Renal pelvis (tissue), 12 donors: ENCODE results near the gene MGAT4A. TPM values are rescaled to one million over a fixed set of nuclear protein-coding genes. Genes with fewer than 3 reads are reported as not detected.

ENCODE experiments used
- DNase-seq: peaks from one replicate; pipeline ENCODE4 v3.0.0-alpha.2; 2013
- long read RNA-seq, 16 experiments: transcript quantifications; one replicate each; lab custom pipeline, GENCODE V29; 2026
- polyA plus RNA-seq, 3 donors: library from polyadenylated mRNA; unstranded; fragments of 120-200 nt; gene quantifications; one replicate each; pipeline ENCODE4 v1.2.1, GENCODE V29; 2013; ENCODE audit not compliant: insufficient read length in 3 of 3

MGAT4A gene
- polyA plus RNA-seq = 10 to 100 TPM; 24.8 to 32.0 (median 28.8) TPM
- long read RNA-seq, donor 1, full-length matches to known transcripts = 2 of 2 reads
- long read RNA-seq, donor 1, partial matches to known transcripts = 0 of 2 reads
- long read RNA-seq, donor 1, other reads (novel, unspliced or antisense) = 0 of 2 reads
- long read RNA-seq, donor 2, full-length matches to known transcripts = 3 of 13 reads
- long read RNA-seq, donor 2, partial matches to known transcripts = 10 of 13 reads
- long read RNA-seq, donor 2, other reads (novel, unspliced or antisense) = 0 of 13 reads
- long read RNA-seq, donor 3, full-length matches to known transcripts = 1 of 1 reads
- long read RNA-seq, donor 3, partial matches to known transcripts = 0 of 1 reads
- long read RNA-seq, donor 3, other reads (novel, unspliced or antisense) = 0 of 1 reads
- long read RNA-seq, donor 4, full-length matches to known transcripts = 2 of 2 reads
- long read RNA-seq, donor 4, partial matches to known transcripts = 0 of 2 reads
- long read RNA-seq, donor 4, other reads (novel, unspliced or antisense) = 0 of 2 reads
- long read RNA-seq, donor 5, full-length matches to known transcripts = 3 of 3 reads
- long read RNA-seq, donor 5, partial matches to known transcripts = 0 of 3 reads
- long read RNA-seq, donor 5, other reads (novel, unspliced or antisense) = 0 of 3 reads
- long read RNA-seq, donor 6, full-length matches to known transcripts = 3 of 3 reads
- long read RNA-seq, donor 6, partial matches to known transcripts = 0 of 3 reads
- long read RNA-seq, donor 6, other reads (novel, unspliced or antisense) = 0 of 3 reads
- long read RNA-seq, donor 7, full-length matches to known transcripts = 3 of 3 reads
- long read RNA-seq, donor 7, partial matches to known transcripts = 0 of 3 reads
- long read RNA-seq, donor 7, other reads (novel, unspliced or antisense) = 0 of 3 reads
- long read RNA-seq, donor 8 = 0 reads
- long read RNA-seq, donor 9, full-length matches to known transcripts = 3 of 3 reads
- long read RNA-seq, donor 9, partial matches to known transcripts = 0 of 3 reads
- long read RNA-seq, donor 9, other reads (novel, unspliced or antisense) = 0 of 3 reads
- long read RNA-seq, donor 10 = 0 reads
- long read RNA-seq, donor 11, full-length matches to known transcripts = 4 of 4 reads
- long read RNA-seq, donor 11, partial matches to known transcripts = 0 of 4 reads
- long read RNA-seq, donor 11, other reads (novel, unspliced or antisense) = 0 of 4 reads
- long read RNA-seq, donor 12, full-length matches to known transcripts = 4 of 4 reads
- long read RNA-seq, donor 12, partial matches to known transcripts = 0 of 4 reads
- long read RNA-seq, donor 12, other reads (novel, unspliced or antisense) = 0 of 4 reads
- long read RNA-seq, donor 13 = 0 reads
- long read RNA-seq, donor 14 = 0 reads
- long read RNA-seq, donor 15, full-length matches to known transcripts = 3 of 3 reads
- long read RNA-seq, donor 15, partial matches to known transcripts = 0 of 3 reads
- long read RNA-seq, donor 15, other reads (novel, unspliced or antisense) = 0 of 3 reads
- long read RNA-seq, donor 16, full-length matches to known transcripts = 3 of 3 reads
- long read RNA-seq, donor 16, partial matches to known transcripts = 0 of 3 reads
- long read RNA-seq, donor 16, other reads (novel, unspliced or antisense) = 0 of 3 reads

DNA sequence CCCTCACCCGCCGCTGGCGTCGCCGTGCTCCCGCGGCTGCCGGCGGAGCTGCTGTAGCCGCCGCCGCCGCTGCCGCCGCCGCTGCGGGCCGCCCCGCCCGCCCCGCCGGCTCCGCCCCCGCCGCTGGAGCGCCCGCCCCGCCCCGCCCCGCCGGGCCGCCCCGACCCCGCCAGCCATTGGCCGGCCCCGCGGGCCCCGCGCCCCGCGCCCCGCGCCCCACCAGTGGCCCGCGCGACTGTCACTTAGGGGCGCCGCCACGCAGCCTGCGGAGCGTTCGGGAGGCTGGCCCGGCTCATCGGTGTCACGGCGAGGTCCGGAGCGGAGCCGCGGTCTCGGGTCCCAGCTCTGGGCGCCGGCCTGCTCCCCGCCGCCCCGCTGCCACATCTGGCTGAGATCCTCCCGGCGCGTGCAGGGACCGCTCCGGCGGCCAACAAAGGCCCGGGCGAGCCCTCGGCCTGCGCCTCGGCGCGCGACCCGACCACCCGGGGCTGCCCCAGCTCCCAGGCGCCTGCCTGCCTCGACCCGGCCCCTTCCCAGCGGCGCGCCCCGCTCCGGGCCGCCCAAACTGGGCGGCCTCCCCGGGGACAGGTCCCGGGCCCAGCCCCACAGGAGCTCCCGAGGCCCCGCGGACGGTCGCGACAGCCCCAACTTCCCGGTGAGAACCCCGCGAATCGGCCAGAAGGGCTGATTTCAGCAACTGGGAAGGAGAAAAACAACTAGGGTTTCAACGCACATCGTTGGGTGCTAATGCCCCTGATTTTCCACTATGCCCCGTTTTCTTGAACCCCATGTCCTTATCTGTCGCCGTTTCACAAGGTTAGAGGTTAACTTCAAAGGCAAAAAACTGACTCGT, at the start of gene MGAT4A:
Gene MGAT4A (minus strand): TSS at position 92 of the 853 bp plus-strand sequence. CDS start 4,800 bp downstream, outside the sequence.
- DNase-seq = peak; percentile 45

DNA sequence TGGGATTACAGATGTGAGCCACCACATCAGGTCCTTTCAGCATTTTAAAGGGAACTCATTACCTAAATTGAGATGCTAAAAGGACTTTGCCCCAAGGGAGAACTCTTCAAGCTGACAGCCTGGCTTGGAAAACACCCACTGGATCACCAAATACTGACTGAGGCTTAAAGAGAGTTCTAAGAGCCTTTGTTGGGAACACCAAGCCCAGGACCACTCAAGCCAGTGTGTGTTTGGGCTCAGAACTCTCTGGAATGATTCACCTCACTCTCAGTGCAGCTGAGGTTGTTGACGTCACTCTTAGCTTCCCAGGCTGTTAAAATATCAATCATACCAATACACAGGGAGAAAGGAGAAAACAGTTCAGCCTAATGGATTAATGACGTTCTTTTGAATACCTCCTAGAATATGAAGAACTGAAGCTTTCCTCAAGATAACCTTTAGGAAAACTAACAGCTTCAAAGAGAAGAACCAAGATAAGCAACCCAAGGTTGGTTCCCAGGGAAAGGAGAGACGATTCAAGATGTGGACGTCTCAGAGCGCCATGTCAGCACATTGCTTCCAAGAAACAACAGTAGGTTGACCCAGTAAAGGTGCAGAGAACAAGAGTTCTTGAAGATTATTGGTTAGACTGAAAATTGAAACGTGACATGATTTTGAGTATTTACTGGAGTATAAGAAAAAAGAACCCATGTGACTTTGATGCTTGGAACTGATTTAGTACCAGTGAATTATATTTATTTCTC, 48.0 kb upstream of the MGAT4A start:
- no peak for DNase-seq

DNA sequence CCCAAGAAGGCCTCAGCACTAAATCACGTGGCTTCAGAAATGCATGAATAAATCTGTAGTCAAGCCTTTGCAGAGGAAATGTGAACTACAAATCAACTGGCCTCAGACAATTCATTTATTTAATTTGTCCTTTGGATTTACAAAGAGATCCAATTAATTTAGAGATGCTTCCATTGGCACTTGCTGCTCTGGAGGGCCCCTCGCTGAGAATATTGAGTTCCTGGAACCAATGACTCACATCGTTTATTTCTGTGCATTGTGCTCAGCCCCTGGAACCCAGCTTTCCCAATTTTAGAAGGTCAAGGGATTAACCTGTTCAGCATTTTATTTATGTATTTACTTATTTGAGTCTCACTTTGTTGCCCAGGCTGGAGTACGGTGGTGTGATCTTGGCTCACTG, 47.2 kb upstream of the MGAT4A start:
- no peak for DNase-seq

GRCh38 chr2:98777710-98778109, 46.8 kb upstream of the MGAT4A start:
- no peak for DNase-seq

- no peak for DNase-seq
Observed at GRCh38 chr2:98777076-98777475, 46.1 kb upstream of the MGAT4A start.

DNA sequence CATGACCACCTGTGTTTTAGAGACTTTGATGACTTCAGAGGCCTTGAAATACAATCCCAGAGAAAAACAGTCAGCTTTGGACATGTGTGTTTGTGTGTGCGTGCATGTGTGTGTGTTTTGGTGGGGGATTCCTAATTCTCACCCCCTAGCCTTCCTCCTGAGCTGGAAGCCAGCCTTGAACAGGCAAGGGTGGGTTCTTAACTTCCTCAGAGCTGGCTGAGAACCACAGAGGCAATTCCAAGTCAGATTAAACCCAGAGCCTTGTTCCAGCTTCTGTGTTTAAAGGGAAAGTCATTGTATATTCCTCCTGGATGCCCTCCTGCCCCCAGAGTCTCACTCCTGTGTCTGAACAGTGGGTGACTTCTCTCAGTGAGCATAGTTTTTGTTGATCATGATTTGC, 45.2 kb upstream of the MGAT4A start:
- DNase-seq = no peak

- DNase-seq = peak; percentile 31
Observed at GRCh38 chr2:98775146-98775986, 44.4 kb upstream of the MGAT4A start.

- no peak for DNase-seq
Observed at GRCh38 chr2:98773907-98774306, 43.0 kb upstream of the MGAT4A start.

- DNase-seq = no peak
Observed at GRCh38 chr2:98773169-98773568, 42.2 kb upstream of the MGAT4A start.

DNA sequence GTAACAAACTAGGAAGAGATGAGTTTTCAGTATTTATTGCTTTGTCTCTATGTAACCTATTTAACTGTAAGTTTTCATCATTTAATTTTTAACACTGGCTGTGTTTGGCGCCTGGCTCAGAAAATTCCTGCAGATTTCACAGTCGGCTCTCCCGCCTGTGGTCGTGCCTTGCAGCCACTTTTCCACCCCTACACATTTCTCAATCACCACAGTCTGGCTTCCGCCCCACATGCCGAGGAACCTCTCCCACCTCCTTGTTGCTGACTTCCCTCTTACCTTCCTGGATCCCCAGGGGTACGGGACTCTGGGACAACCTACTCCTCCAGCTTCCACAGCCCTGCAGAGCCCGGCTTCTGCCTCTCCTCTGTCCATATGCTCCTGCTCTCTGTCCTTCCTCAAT, 41.6 kb upstream of the MGAT4A start:
- no peak for DNase-seq

DNA sequence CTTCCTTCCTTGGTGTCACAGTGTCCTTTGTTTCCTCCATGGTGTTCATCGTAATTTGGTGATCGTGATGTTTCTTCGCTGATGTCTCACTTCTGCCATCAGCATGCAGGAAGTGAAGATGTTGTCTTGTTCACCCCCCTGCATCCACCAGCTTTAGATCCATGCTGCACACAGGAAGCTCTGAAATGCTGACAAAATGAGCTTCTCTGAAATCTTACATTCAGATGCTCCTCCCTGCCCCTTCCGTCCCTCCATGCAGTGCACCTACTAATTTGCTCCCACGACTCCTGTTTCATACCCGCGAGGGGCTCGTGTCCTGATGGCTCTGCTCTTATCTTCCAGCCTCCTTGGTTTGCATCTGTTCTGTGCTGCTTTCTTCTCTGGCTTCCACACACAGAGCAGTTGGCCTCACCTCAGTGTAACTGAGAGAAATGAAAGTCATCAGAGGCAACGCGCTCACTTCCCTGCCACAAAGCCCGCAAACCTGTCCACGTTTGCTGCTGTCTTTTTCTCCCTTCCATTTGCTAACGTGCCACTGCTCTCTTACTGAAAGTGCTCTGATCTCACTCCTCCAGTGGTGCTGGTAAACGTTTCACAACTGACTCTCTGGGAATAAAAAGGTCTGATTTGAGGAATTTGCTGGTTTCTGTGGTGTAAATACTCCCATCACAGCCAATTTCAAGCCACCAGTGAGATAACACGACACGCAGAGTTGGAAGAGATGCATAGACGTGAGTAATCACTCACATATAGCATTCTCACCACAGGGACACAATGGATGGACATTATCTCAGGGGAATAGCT, 41.0 kb upstream of the MGAT4A start:
- DNase-seq = no peak

GRCh38 chr2:98771264-98771663, 40.3 kb upstream of the MGAT4A start:
- DNase-seq = no peak

DNA sequence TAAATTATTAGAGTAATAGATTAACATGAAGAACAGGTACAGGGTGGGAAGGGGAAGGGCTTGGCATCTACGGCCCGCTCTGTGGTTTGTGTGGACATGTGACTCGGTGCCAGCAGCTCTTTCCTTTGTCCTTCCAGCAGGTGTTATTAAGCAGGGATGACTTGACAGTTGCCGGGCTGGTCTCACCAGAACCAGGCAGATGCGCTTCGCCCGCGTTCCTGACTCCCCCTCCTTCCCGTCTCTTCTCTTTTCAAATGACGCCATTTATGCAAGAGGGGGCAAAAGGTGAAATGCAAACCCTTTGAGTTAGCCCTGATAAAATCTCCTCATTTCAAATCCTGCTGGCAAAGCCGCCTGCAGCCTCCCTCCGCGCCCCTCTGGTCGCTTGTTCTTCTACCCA, 38.9 kb upstream of the MGAT4A start:
- DNase-seq = no peak

DNA sequence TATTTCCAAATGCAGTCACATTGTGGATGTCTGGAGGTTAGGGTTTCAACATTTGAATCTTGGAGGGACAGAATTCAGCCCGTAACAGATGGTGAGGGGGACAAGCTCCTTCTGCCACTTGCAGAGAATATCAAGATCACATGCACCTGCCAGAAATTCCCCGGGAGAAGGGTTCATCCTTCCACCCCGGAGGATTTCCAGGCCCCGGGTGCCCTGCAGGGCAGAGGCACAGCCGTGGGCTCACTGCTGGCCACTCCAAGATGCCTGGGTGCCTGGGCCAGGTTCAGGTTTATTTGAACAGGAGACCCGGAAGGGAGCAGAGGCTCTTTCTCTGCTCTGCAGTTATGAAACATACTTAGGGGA, 38.2 kb upstream of the MGAT4A start:
- DNase-seq = no peak

DNA sequence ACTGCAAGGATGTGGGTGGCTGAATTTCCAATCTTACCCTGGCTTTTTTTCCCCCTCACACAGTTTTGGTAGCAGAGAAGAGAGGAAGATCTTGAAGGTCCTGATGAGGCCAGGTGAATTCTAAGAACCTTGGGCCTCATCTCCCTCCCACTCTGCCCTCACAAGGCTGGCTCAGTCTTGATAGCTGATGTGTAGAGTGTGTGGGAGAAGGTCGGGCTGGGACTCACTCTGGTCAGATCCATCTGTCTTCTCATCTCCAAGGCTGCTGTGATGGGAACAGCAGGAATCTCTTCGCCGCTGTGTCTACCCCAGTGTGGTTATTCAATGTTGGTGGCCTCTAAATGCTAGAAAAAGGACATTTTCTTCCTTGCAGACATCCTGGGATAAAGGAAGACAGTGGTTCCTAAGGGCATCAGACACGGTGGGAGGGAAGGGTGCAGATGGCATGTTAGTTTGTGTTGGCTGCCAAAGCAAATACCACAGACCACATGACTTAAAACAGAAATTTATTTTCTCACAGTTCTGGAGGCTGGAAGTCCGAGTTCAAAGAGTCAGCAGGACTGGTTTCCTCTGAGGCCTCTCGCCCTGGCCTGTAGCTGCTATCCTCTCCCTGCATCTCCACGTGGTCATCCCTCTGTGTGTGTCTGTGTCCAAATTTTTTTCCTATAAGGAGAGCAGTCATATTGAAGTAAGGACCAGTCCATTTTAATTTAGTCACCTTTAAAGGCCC, 37.6 kb upstream of the MGAT4A start:
- DNase-seq = no peak

DNA sequence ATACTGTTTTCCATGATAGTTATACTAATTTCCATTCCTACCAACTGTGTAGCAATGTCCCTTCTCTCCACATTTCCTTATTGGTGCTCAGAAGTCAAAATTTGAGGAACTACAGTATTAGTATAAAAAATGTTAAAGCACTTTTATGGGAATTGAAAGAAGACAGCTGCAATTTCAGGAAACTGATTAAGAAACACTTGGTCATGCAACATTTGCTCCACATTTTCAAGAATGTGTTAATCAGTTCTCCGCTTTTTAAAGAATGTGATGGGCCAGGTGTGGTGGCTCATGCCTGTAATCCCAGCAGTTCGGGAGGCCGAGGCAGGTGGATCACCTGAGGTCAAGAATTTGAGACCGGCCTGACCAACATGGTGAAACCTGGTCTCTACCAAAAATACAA, 33.6 kb upstream of the MGAT4A start:
- no peak for DNase-seq
